ENCODE results near the gene ASTN1.

Gene ASTN1

DNA sequence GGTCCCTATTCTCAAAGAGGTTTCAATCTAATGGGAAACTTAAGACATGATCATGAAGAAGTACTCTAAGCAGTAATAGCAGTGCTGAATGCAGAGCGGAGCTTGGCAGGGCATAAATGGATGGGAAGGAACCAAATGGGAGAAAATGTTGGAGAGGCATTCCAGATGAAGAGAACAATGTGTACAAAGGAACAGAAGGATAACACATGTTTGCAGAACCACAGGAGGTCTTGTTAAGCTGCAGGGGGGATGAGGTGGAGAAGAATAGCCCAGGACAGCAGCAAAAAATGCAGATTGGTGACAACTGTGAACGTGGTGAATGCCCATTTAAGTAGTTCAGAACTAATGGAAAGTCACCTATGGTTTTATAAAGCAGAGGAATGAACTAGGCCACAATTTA is 99.1 kb downstream of the ASTN1 start:
- Histone ChIP-seq H3K27me3 (ENCODE audit: insufficient read depth, poor library complexity, severe bottlenecking) (no peaks in the 10 kb centered on the region), H3K27ac (replicated peaks) (no peak overlapping the region), H3K4me3 (replicated peaks; ENCODE audit: insufficient read depth, low read length) (no peak overlapping the region)
- TF ChIP-seq GABPA (IDR thresholded peaks at IDR 0.05; ENCODE audit: low read depth) (no peak), SPI1 (IDR thresholded peaks at IDR 0.05; ENCODE audit: borderline replicate concordance, low read depth) (no peak), REST (IDR thresholded peaks at IDR 0.05; ENCODE audit: insufficient replicate concordance, low read depth) (no peak), POLR2AphosphoS5 (IDR thresholded peaks at IDR 0.05; ENCODE audit: low read depth) (no peak)
- TF ChIP-seq, protein P1, sequence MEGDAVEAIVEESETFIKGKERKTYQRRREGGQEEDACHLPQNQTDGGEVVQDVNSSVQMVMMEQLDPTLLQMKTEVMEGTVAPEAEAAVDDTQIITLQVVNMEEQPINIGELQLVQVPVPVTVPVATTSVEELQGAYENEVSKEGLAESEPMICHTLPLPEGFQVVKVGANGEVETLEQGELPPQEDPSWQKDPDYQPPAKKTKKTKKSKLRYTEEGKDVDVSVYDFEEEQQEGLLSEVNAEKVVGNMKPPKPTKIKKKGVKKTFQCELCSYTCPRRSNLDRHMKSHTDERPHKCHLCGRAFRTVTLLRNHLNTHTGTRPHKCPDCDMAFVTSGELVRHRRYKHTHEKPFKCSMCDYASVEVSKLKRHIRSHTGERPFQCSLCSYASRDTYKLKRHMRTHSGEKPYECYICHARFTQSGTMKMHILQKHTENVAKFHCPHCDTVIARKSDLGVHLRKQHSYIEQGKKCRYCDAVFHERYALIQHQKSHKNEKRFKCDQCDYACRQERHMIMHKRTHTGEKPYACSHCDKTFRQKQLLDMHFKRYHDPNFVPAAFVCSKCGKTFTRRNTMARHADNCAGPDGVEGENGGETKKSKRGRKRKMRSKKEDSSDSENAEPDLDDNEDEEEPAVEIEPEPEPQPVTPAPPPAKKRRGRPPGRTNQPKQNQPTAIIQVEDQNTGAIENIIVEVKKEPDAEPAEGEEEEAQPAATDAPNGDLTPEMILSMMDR (IDR thresholded peaks at IDR 0.05; ENCODE audit: insufficient read depth, low read length): no peak
- no peak for DNase-seq (ENCODE audit: low read depth in 1 of 2, low spot score in 1 of 2)

DNA sequence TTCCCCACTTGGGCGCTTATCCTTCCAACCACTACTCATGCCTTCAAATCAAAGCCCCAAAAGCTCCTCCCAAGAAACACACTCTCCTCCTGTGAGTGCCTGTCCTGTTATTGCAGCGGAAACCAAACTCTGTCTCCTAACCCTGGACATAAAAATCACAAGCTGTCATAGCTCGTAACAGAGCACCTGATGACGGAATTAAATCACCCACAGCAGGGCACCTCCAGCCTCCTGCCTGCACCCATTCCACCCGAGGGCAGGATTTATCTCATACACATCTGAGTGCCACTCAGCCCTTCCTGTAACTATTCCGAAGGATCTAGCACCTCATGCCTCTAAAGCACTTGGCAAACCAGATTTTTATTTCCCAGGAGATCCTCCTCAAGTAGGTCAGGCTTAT is 100.9 kb downstream of the ASTN1 start:
- TF ChIP-seq POLR2AphosphoS5 (IDR thresholded peaks at IDR 0.05; ENCODE audit: low read depth) (no peak), GABPA (IDR thresholded peaks at IDR 0.05; ENCODE audit: low read depth) (no peak), SPI1 (IDR thresholded peaks at IDR 0.05; ENCODE audit: borderline replicate concordance, low read depth) (no peak), REST (IDR thresholded peaks at IDR 0.05; ENCODE audit: insufficient replicate concordance, low read depth) (no peak)
- TF ChIP-seq, protein P1 (IDR thresholded peaks at IDR 0.05; ENCODE audit: insufficient read depth, low read length): no peak
- DNase-seq (ENCODE audit: low read depth in 1 of 2, low spot score in 1 of 2): no peak
- H3K27ac ChIP-seq (replicated peaks): no peak overlapping the region
- H3K4me3 ChIP-seq (replicated peaks; ENCODE audit: insufficient read depth, low read length): no peak overlapping the region
- H3K27me3 ChIP-seq (ENCODE audit: insufficient read depth, poor library complexity, severe bottlenecking): no peaks in the 10 kb centered on the region

DNA sequence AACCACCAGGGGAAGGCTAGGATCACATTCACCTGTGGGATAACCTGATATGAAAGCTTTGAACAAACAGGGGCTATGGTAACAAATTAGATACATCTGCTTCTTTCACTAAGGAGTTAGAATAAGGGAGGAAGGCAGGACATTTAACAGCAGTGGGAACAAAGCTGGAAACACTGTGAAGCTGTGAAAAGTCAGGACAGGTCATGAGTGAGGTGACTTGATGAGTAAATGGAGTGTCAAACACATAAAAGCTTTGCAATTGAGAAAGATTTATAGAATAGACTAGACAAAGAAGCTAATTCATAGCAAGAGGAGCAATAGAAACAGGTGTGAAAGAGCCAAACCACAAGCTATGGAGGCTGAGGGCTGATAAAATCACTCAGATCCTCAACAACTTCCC is 110.0 kb downstream of the ASTN1 start:
- no peak for DNase-seq (ENCODE audit: low read depth in 1 of 2, low spot score in 1 of 2)
- H3K27me3 ChIP-seq (ENCODE audit: insufficient read depth, poor library complexity, severe bottlenecking): peaks cover 2% of the 10 kb centered on the region
- no peak overlapping the region for H3K4me3 ChIP-seq (replicated peaks; ENCODE audit: insufficient read depth, low read length)
- TF ChIP-seq GABPA (IDR thresholded peaks at IDR 0.05; ENCODE audit: low read depth): no peak
- TF ChIP-seq SPI1 (IDR thresholded peaks at IDR 0.05; ENCODE audit: borderline replicate concordance, low read depth): no peak
- TF ChIP-seq POLR2AphosphoS5 (IDR thresholded peaks at IDR 0.05; ENCODE audit: low read depth): no peak
- TF ChIP-seq, protein P1 (IDR thresholded peaks at IDR 0.05; ENCODE audit: insufficient read depth, low read length): no peak
- TF ChIP-seq REST (IDR thresholded peaks at IDR 0.05; ENCODE audit: insufficient replicate concordance, low read depth): no peak
- H3K27ac ChIP-seq (replicated peaks): no peak overlapping the region

Measured in HL-60 (cell line).